Activated CD8-positive, alpha-beta memory T cell treated with anti-CD3 and anti-CD28 coated beads for 4 hours (primary cell): ENCODE measurements around the gene IL17C.

ENCODE experiments used
- DNase-seq, 2 donors: peaks; one replicate each; pipeline ENCODE4 v3.0.0-alpha.2; 2020; ENCODE audit warnings: low read depth in 2 of 2

Gene IL17C

GRCh38 chr16:88610080-88610479, 28.3 kb upstream of the IL17C start:
- DNase-seq: no peak

- DNase-seq: no peak
Measured at GRCh38 chr16:88610909-88611812, 27.2 kb upstream of the IL17C start.

GRCh38 chr16:88613293-88613692, 25.1 kb upstream of the IL17C start:
- DNase-seq: no peak

GRCh38 chr16:88613911-88614817, 24.2 kb upstream of the IL17C start:
- no peak for DNase-seq

GRCh38 chr16:88614818-88615580, 23.4 kb upstream of the IL17C start:
- no peak for DNase-seq

GRCh38 chr16:88616320-88616719, 22.1 kb upstream of the IL17C start:
- no peak for DNase-seq

GRCh38 chr16:88616736-88617135, 21.6 kb upstream of the IL17C start:
- DNase-seq: no peak

- DNase-seq: no peak
Measured at GRCh38 chr16:88617268-88618031, 20.9 kb upstream of the IL17C start.

- no peak for DNase-seq
Measured at GRCh38 chr16:88618182-88618955, 20.0 kb upstream of the IL17C start.

- no peak for DNase-seq
Measured at GRCh38 chr16:88618956-88619667, 19.3 kb upstream of the IL17C start.

GRCh38 chr16:88619859-88620815, 18.2 kb upstream of the IL17C start:
- peak; percentile 56 to 61 for DNase-seq

GRCh38 chr16:88622125-88622524, 16.2 kb upstream of the IL17C start:
- DNase-seq: no peak

- no peak for DNase-seq
Measured at GRCh38 chr16:88622866-88623265, 15.5 kb upstream of the IL17C start.

GRCh38 chr16:88623858-88624257, 14.5 kb upstream of the IL17C start:
- no peak for DNase-seq

- no peak for DNase-seq
Measured at GRCh38 chr16:88624481-88624880, 13.9 kb upstream of the IL17C start.

- DNase-seq: no peak
Measured at GRCh38 chr16:88624977-88625576, 13.3 kb upstream of the IL17C start.

GRCh38 chr16:88626646-88627045, 11.7 kb upstream of the IL17C start:
- no peak for DNase-seq
